H9 (cell line): ENCODE data around the gene GPR68. TPM values are rescaled to one million over a fixed set of nuclear protein-coding genes. Genes with fewer than 3 reads are reported as not detected.
A peak's percentile ranks its signal among the peaks of the same experiment; 100 is the strongest.

Experiments
- DNase-seq: peaks from one replicate; pipeline ENCODE4 v3.0.0-alpha.2; 2017
- H2AFZ ChIP-seq: one replicate; pipeline ENCODE4 v1.6.1; 2013; ENCODE audit warnings: mild to moderate bottlenecking, low read length, control low read depth, moderate library complexity
- H2AK5ac ChIP-seq: 2 replicates; pipeline ENCODE4 v1.6.1; 2013; ENCODE audit warnings: low read length, control low read depth, mixed read lengths; ENCODE audit not compliant: insufficient read length
- H2BK120ac ChIP-seq: one replicate; pipeline ENCODE4 v1.6.1; 2013; ENCODE audit warnings: low read depth, mild to moderate bottlenecking, low read length, control low read depth, inconsistent platforms; ENCODE audit not compliant: poor library complexity, severe bottlenecking
- H2BK12ac ChIP-seq: 2 replicates; pipeline ENCODE4 v1.6.1; 2013; ENCODE audit warnings: low read length, control low read depth, mixed read lengths, low read depth; ENCODE audit not compliant: insufficient read length
- H2BK15ac ChIP-seq: 2 replicates; pipeline ENCODE4 v1.6.1; 2013; ENCODE audit warnings: low read depth, low read length, control low read depth
- H2BK20ac ChIP-seq: one replicate; pipeline ENCODE4 v1.6.1; 2013; ENCODE audit warnings: low read depth, mild to moderate bottlenecking, low read length, control low read depth, inconsistent platforms; ENCODE audit not compliant: poor library complexity, severe bottlenecking
- H2BK5ac ChIP-seq: 2 replicates; pipeline ENCODE4 v1.6.1; 2013; ENCODE audit warnings: low read length, control low read depth, mixed read lengths; ENCODE audit not compliant: insufficient read length
- H3K14ac ChIP-seq: 2 replicates; pipeline ENCODE4 v1.6.1; 2013; ENCODE audit warnings: low read length, control low read depth; ENCODE audit not compliant: insufficient read depth
- H3K18ac ChIP-seq: 2 replicates; pipeline ENCODE4 v1.6.1; 2013; ENCODE audit warnings: low read depth, mild to moderate bottlenecking, mixed read lengths, low read length, control low read depth; ENCODE audit not compliant: insufficient read length
- H3K23ac ChIP-seq: 2 replicates; pipeline ENCODE4 v1.6.1; 2013; ENCODE audit warnings: low read length, control low read depth, mixed read lengths, low read depth; ENCODE audit not compliant: insufficient read length
- H3K23me2 ChIP-seq: 2 replicates; pipeline ENCODE4 v1.6.1; 2013; ENCODE audit warnings: low read depth, mild to moderate bottlenecking, mixed read lengths, low read length, control low read depth; ENCODE audit not compliant: insufficient read length, poor library complexity, severe bottlenecking
- H3K27ac ChIP-seq: 2 replicates; pipeline ENCODE4 v1.5.1; 2013; ENCODE audit warnings: low read length, control low read depth, mixed read lengths, low read depth; ENCODE audit not compliant: insufficient read length
- H3K27me3 ChIP-seq: 2 replicates; pipeline ENCODE4 v1.6.1; 2013; ENCODE audit warnings: low read length, control low read depth, inconsistent platforms; ENCODE audit not compliant: insufficient read depth
- H3K4ac ChIP-seq: 2 replicates; pipeline ENCODE4 v1.6.1; 2013; ENCODE audit warnings: low read depth, mild to moderate bottlenecking, control low read depth, inconsistent platforms, low read length, moderate library complexity
- H3K4me1 ChIP-seq: 2 replicates; pipeline ENCODE4 v1.6.1; 2013; ENCODE audit warnings: low read length, control low read depth, inconsistent platforms; ENCODE audit not compliant: insufficient read depth
- H3K4me2 ChIP-seq: 2 replicates; pipeline ENCODE4 v1.6.1; 2013; ENCODE audit warnings: low read length, control low read depth, mixed read lengths; ENCODE audit not compliant: insufficient read length, insufficient read depth
- H3K56ac ChIP-seq: 2 replicates; pipeline ENCODE4 v1.6.1; 2013; ENCODE audit warnings: low read depth, mild to moderate bottlenecking, mixed read lengths, low read length, control low read depth; ENCODE audit not compliant: insufficient read length
- H3K79me1 ChIP-seq: 2 replicates; pipeline ENCODE4 v1.6.1; 2013; ENCODE audit warnings: low read depth, mild to moderate bottlenecking, moderate library complexity, low read length, control low read depth, inconsistent platforms; ENCODE audit not compliant: insufficient read depth, poor library complexity, severe bottlenecking
- H3K79me2 ChIP-seq: 2 replicates; pipeline ENCODE4 v1.6.1; 2013; ENCODE audit warnings: low read length, control low read depth, inconsistent platforms; ENCODE audit not compliant: insufficient read depth
- H3K9ac ChIP-seq: 2 replicates; pipeline ENCODE4 v1.6.1; 2013; ENCODE audit warnings: low read length, control low read depth, mixed read lengths; ENCODE audit not compliant: insufficient read length; ENCODE audit errors: extremely low read depth
- H3K9me3 ChIP-seq: one replicate; pipeline ENCODE4 v1.6.1; 2013; ENCODE audit warnings: low read depth, low read length, inconsistent platforms; ENCODE audit not compliant: control insufficient read depth
- H3T11ph ChIP-seq: one replicate; pipeline ENCODE4 v1.6.1; 2013; ENCODE audit warnings: mild to moderate bottlenecking, low read length, control low read depth, inconsistent platforms
- H4K20me1 ChIP-seq: one replicate; pipeline ENCODE4 v1.6.1; 2013; ENCODE audit not compliant: control insufficient read depth, insufficient read length, insufficient read depth
- H4K5ac ChIP-seq: 2 replicates; pipeline ENCODE4 v1.6.1; 2013; ENCODE audit warnings: low read depth, mild to moderate bottlenecking, mixed read lengths, low read length, control low read depth; ENCODE audit not compliant: insufficient read length
- H4K8ac ChIP-seq: replicated peaks from 2 replicates; pipeline ENCODE4 v1.6.1; 2013; ENCODE audit warnings: low read length, control low read depth, mixed read lengths, low read depth; ENCODE audit not compliant: insufficient read length
- H4K91ac ChIP-seq: 2 replicates; pipeline ENCODE4 v1.6.1; 2013; ENCODE audit warnings: low read depth, mild to moderate bottlenecking, moderate library complexity, mixed read lengths, low read length, control low read depth; ENCODE audit not compliant: insufficient read length
- H3K27ac Mint-ChIP-seq, 3 experiments: 2 replicates in 2 of 3; 3 replicates in 1 of 3; pipeline ENCODE4 v1.8.0; 2020 to 2021; ENCODE audit warnings: mixed read lengths in 3 of 3, mild to moderate bottlenecking in 1 of 3, moderate library complexity in 1 of 3
- H3K27me3 Mint-ChIP-seq: 2 replicates; pipeline ENCODE4 v1.8.0; 2021; ENCODE audit warnings: low read depth, mild to moderate bottlenecking, moderate library complexity, mixed read lengths
- H3K36me3 Mint-ChIP-seq, 3 experiments: 2 replicates in 2 of 3; 3 replicates in 1 of 3; pipeline ENCODE4 v1.8.0; 2020 to 2021; ENCODE audit warnings: low read depth in 3 of 3, mixed read lengths in 3 of 3; ENCODE audit not compliant: insufficient read depth in 1 of 3
- H3K4me1 Mint-ChIP-seq, 2 experiments: 2 replicates each; pipeline ENCODE4 v1.8.0; 2020; ENCODE audit warnings: mixed read lengths in 2 of 2
- H3K4me3 Mint-ChIP-seq, 2 experiments: 2 replicates in 1 of 2; 3 replicates in 1 of 2; pipeline ENCODE4 v1.8.0; 2020 to 2021; ENCODE audit warnings: mild to moderate bottlenecking in 2 of 2, mixed read lengths in 2 of 2, moderate library complexity in 1 of 2
- H3K9me3 Mint-ChIP-seq, 2 experiments: 2 replicates in 1 of 2; 3 replicates in 1 of 2; pipeline ENCODE4 v1.8.0; 2020; ENCODE audit warnings: mild to moderate bottlenecking in 2 of 2, mixed read lengths in 2 of 2, moderate library complexity in 1 of 2
- WGBS: extraction: QIAGEN DNeasy Blood & Tissue Kit; methylation state at CpG from one replicate; pipeline ENCODE4 v1.1.7; 2013; ENCODE audit warnings: missing lambda C conversion rate, low lambda C conversion rate, mixed read lengths; ENCODE audit not compliant: insufficient read length; ENCODE audit errors: extremely low coverage; 5-methylcytosine and 5-hydroxymethylcytosine counted together
- total RNA-seq: library from RNA; stranded (reverse); gene quantifications from 2 replicates; pipeline ENCODE4 v1.2.1, GENCODE V29; 2021
- TF ChIP-seq, protein P1 (sequence below): fragments of 200-600 bp; sonication (generic); conservative IDR thresholded peaks from 3 replicates; pipeline ENCODE4 v1.8.0; 2021; ENCODE audit warnings: antibody characterized with exemption, mild to moderate bottlenecking

GPR68 gene
- total RNA-seq, 1 experiment from 2014 or later = 0.33 TPM

DNA sequence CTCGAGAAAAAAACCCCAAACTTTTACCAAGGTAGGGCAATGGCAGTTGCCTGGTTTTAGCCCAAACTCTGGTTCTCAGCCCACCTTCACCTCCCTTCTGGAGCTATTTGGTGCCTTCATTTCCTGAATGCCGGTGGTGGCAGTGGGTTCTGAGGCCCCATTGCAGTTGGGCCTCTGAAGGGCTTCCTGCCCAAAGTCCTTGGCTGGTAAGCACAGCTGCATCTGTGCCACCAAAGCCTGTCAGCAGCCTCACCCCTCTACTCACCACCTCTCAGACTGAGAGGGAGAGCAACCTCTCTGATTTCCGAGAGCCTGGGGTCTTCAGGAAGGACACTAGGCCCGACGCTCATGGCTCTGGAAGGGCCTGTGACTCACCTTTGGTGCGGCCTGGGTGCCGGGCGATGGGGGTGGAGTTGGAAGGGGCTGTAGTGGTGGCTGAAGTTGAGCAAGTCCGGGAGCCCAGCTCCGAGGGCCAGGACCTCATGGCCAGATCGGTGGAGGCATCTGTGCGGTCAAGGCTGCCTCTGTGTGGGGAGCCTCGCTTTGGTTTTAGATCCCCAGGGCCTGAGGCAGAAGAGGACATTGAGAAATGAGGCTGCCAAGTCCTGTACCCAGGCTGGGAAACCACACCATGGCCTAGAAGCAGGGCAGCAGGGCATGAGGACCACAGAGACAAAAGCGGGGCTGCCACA is 38.6 kb upstream of the GPR68 start:
- H2AK5ac ChIP-seq = no peak overlapping the region
- no peak overlapping the region for H4K5ac ChIP-seq
- H3K4ac ChIP-seq = no peak overlapping the region
- H2AFZ ChIP-seq = no peak overlapping the region
- no peak overlapping the region for H3K14ac ChIP-seq
- H3T11ph ChIP-seq = no peak overlapping the region
- H3K23ac ChIP-seq = no peak overlapping the region
- no peak overlapping the region for H3K27ac ChIP-seq
- no peak overlapping the region for H2BK12ac ChIP-seq
- 100% methylated on average over 1 of the region's 14 CpGs for WGBS
- H3K23me2 ChIP-seq = no peaks in the 10 kb centered on the region
- H3K18ac ChIP-seq = no peak overlapping the region
- DNase-seq = no peak
- no peaks in the 10 kb centered on the region for H3K27me3 ChIP-seq
- H3K79me2 ChIP-seq = no peaks in the 10 kb centered on the region
- H4K91ac ChIP-seq = no peak overlapping the region
- H4K8ac ChIP-seq = no peak overlapping the region
- Mint-ChIP-seq H3K27ac (peak overlapping the region in 1 of 3 experiments; percentile 85; a peak in 2 of 7 replicates), H3K4me3 (no peak overlapping the region), H3K4me1 (peaks cover 0 to 3% of the 10 kb centered on the region in 2 experiments; a peak in 1 of 4 replicates), H3K27me3 (no peaks in the 10 kb centered on the region), H3K9me3 (no peaks in the 10 kb centered on the region), H3K36me3 (peaks cover 6 to 73% (median 37%) of the 10 kb centered on the region in 3 experiments; a peak in 6 of 7 replicates)
- H4K20me1 ChIP-seq = no peaks in the 10 kb centered on the region
- H3K4me1 ChIP-seq = no peaks in the 10 kb centered on the region
- H2BK15ac ChIP-seq = no peak overlapping the region
- H3K4me2 ChIP-seq = no peak overlapping the region
- H3K79me1 ChIP-seq = no peaks in the 10 kb centered on the region
- H2BK120ac ChIP-seq = no peak overlapping the region
- no peak overlapping the region for H2BK5ac ChIP-seq
- H2BK20ac ChIP-seq = no peak overlapping the region
- H3K56ac ChIP-seq = no peak overlapping the region
- H3K9ac ChIP-seq = no peak overlapping the region
- TF ChIP-seq, protein P1, sequence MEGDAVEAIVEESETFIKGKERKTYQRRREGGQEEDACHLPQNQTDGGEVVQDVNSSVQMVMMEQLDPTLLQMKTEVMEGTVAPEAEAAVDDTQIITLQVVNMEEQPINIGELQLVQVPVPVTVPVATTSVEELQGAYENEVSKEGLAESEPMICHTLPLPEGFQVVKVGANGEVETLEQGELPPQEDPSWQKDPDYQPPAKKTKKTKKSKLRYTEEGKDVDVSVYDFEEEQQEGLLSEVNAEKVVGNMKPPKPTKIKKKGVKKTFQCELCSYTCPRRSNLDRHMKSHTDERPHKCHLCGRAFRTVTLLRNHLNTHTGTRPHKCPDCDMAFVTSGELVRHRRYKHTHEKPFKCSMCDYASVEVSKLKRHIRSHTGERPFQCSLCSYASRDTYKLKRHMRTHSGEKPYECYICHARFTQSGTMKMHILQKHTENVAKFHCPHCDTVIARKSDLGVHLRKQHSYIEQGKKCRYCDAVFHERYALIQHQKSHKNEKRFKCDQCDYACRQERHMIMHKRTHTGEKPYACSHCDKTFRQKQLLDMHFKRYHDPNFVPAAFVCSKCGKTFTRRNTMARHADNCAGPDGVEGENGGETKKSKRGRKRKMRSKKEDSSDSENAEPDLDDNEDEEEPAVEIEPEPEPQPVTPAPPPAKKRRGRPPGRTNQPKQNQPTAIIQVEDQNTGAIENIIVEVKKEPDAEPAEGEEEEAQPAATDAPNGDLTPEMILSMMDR = no peak
- no peaks in the 10 kb centered on the region for H3K9me3 ChIP-seq
